Mucosa of descending colon (tissue), 3 donors: ENCODE results near the gene DOK6. TPM values are rescaled to one million over a fixed set of nuclear protein-coding genes. Genes with fewer than 3 reads are reported as not detected.

Source experiments
- ATAC-seq: fragments of 200-7000 bp; cut with Tn5 transposase; one replicate; pipeline ENCODE4 v1.9.1; 2020; ENCODE audit warnings: mild to moderate bottlenecking, moderate library complexity
- DNase-seq, 3 donors: peaks; one replicate each; pipeline ENCODE4 v3.0.0-alpha.2; 2020
- H3K36me3 ChIP-seq: fragments of 200-600 bp; one replicate; pipeline ENCODE4 v1.8.0; 2021; ENCODE audit warnings: low read depth, mild to moderate bottlenecking
- H3K4me1 ChIP-seq: fragments of 200-600 bp; one replicate; pipeline ENCODE4 v1.8.0; 2021; ENCODE audit warnings: low read depth, mild to moderate bottlenecking
- H3K4me3 ChIP-seq: fragments of 200-600 bp; one replicate; pipeline ENCODE4 v1.8.0; 2021; ENCODE audit warnings: mild to moderate bottlenecking
- H3K9me3 ChIP-seq: fragments of 200-600 bp; one replicate; pipeline ENCODE4 v1.8.0; 2021; ENCODE audit warnings: mild to moderate bottlenecking
- CTCF ChIP-seq: fragments of 200-600 bp; IDR thresholded peaks from one replicate; pipeline ENCODE4 v1.8.0; 2022; ENCODE audit warnings: antibody characterized with exemption, mild to moderate bottlenecking
- intact Hi-C, 2 donors: fragments of 100-400 bp; cut with DNase I in 1 of 2; cut with micrococcal nuclease in 1 of 2; formaldehyde crosslinking; loops; one replicate each; pipeline versions ENCODE4 v1.11.0 to v1.11.1; 2022; cut with DNase I, micrococcal nuclease
- total RNA-seq, 3 donors: library from RNA; stranded (reverse); fragmentation: NEBNext Ultra II Directional in 2 of 3; extraction: Animal tissue kit (Norgen Biotek cat#: 25700) in 2 of 3; gene quantifications; one replicate each; pipeline versions ENCODE4 v1.2.1 to v1.2.4, GENCODE V29; 2021 to 2023
- donor health status: DM: no; HTN: no; CAD: no; lungs with moderate emphysema.
- donor health status: DM: no; HTN: no; CAD: no.
- donor health status: DM: no; HTN: yes; CAD: no.

Gene DOK6
- total RNA-seq, 3 donors from 2014 or later: 0.12 to 2.2 (median 0.72) TPM

- no peaks in the 10 kb centered on the region for H3K36me3 ChIP-seq
- intact Hi-C loops: no loop called here
- H3K9me3 ChIP-seq: no peaks in the 10 kb centered on the region
- no peak overlapping the region for H3K4me3 ChIP-seq
- ATAC-seq: no peak
- TF ChIP-seq CTCF: no peak
- H3K4me1 ChIP-seq: no peaks in the 10 kb centered on the region
- DNase-seq: peak in 1 of 3 donors; percentile 50
These were observed 438.8 kb downstream of the DOK6 start for GRCh38 chr18:69839497-69839896.

- DNase-seq (no peak), ATAC-seq (no peak)
- Histone ChIP-seq H3K4me3 (no peak overlapping the region), H3K9me3 (no peaks in the 10 kb centered on the region), H3K4me1 (no peaks in the 10 kb centered on the region), H3K36me3 (no peaks in the 10 kb centered on the region)
- intact Hi-C loops: no loop called here
- no peak for TF ChIP-seq CTCF
These were observed 439.3 kb downstream of the DOK6 start for GRCh38 chr18:69840001-69840400.

- H3K4me3 ChIP-seq: no peak overlapping the region
- H3K4me1 ChIP-seq: no peaks in the 10 kb centered on the region
- TF ChIP-seq CTCF: no peak
- intact Hi-C loops: no loop called here
- no peaks in the 10 kb centered on the region for H3K9me3 ChIP-seq
- no peak for ATAC-seq
- H3K36me3 ChIP-seq: no peaks in the 10 kb centered on the region
- DNase-seq: no peak
These were observed 439.8 kb downstream of the DOK6 start for GRCh38 chr18:69840445-69840844.

- ATAC-seq (no peak), DNase-seq (no peak)
- no peaks in the 10 kb centered on the region for H3K36me3 ChIP-seq
- no peaks in the 10 kb centered on the region for H3K9me3 ChIP-seq
- no peak for TF ChIP-seq CTCF
- intact Hi-C loops: no loop called here
- H3K4me3 ChIP-seq: no peak overlapping the region
- H3K4me1 ChIP-seq: no peaks in the 10 kb centered on the region
These were observed 440.4 kb downstream of the DOK6 start for GRCh38 chr18:69841117-69841516.

- no peak for ATAC-seq
These were observed 442.3 kb downstream of the DOK6 start for GRCh38 chr18:69843015-69843414.

More at GRCh38 chr18:69843015-69843414, 442.3 kb downstream of the DOK6 start:
- intact Hi-C loops: no loop called here
- H3K4me3 ChIP-seq: no peak overlapping the region
- no peaks in the 10 kb centered on the region for H3K9me3 ChIP-seq
- no peak for TF ChIP-seq CTCF
- H3K36me3 ChIP-seq: no peaks in the 10 kb centered on the region
- no peak for DNase-seq
- no peaks in the 10 kb centered on the region for H3K4me1 ChIP-seq
